Neural crest cell (in vitro differentiated cells): Measurements from ENCODE around the gene PFKL. TPM values are rescaled to one million over a fixed set of nuclear protein-coding genes. Genes with fewer than 3 reads are reported as not detected.

ENCODE experiments used
- DNase-seq: peaks from one replicate; pipeline ENCODE4 v3.0.0; 2021; ENCODE audit warnings: low read depth, mixed read lengths, low spot score
- H3K27ac Mint-ChIP-seq: one replicate; pipeline ENCODE4 v1.8.0; 2021; ENCODE audit warnings: mild to moderate bottlenecking, mixed read lengths; ENCODE audit not compliant: unreplicated experiment
- H3K27me3 Mint-ChIP-seq: 2 replicates; pipeline ENCODE4 v1.8.0; 2021; ENCODE audit warnings: low read depth, mild to moderate bottlenecking, mixed read lengths
- H3K36me3 Mint-ChIP-seq: 2 replicates; pipeline ENCODE4 v1.8.0; 2021; ENCODE audit warnings: low read depth, mild to moderate bottlenecking, mixed read lengths
- H3K4me1 Mint-ChIP-seq: 2 replicates; pipeline ENCODE4 v1.8.0; 2021; ENCODE audit warnings: mixed read lengths
- H3K4me3 Mint-ChIP-seq: one replicate; pipeline ENCODE4 v1.8.0; 2021; ENCODE audit warnings: mild to moderate bottlenecking, mixed read lengths
- H3K9me3 Mint-ChIP-seq: 2 replicates; pipeline ENCODE4 v1.8.0; 2021; ENCODE audit warnings: mixed read lengths
- total RNA-seq: library from RNA; stranded (reverse); gene quantifications from 2 replicates; pipeline ENCODE4 v1.2.1, GENCODE V29; 2021
- TF ChIP-seq, protein P1 (sequence below): fragments of 200-600 bp; sonication (generic); conservative IDR thresholded peaks from 2 replicates; pipeline ENCODE4 v1.5.0; 2021; ENCODE audit warnings: antibody characterized with exemption, mild to moderate bottlenecking

The PFKL gene
- total RNA-seq, 1 donor from 2014 or later = 96.1 TPM

GRCh38 chr21:44317871-44318270 is 18.0 kb downstream of the PFKL start:
- H3K9me3 Mint-ChIP-seq = no peaks in the 10 kb centered on the region
- H3K36me3 Mint-ChIP-seq = no peaks in the 10 kb centered on the region
- no peak overlapping the region for H3K4me3 Mint-ChIP-seq
- DNase-seq = no peak
- H3K4me1 Mint-ChIP-seq = no peaks in the 10 kb centered on the region
- no peaks in the 10 kb centered on the region for H3K27me3 Mint-ChIP-seq
- no peak overlapping the region for H3K27ac Mint-ChIP-seq
- TF ChIP-seq, protein P1, sequence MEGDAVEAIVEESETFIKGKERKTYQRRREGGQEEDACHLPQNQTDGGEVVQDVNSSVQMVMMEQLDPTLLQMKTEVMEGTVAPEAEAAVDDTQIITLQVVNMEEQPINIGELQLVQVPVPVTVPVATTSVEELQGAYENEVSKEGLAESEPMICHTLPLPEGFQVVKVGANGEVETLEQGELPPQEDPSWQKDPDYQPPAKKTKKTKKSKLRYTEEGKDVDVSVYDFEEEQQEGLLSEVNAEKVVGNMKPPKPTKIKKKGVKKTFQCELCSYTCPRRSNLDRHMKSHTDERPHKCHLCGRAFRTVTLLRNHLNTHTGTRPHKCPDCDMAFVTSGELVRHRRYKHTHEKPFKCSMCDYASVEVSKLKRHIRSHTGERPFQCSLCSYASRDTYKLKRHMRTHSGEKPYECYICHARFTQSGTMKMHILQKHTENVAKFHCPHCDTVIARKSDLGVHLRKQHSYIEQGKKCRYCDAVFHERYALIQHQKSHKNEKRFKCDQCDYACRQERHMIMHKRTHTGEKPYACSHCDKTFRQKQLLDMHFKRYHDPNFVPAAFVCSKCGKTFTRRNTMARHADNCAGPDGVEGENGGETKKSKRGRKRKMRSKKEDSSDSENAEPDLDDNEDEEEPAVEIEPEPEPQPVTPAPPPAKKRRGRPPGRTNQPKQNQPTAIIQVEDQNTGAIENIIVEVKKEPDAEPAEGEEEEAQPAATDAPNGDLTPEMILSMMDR = no peak

DNA sequence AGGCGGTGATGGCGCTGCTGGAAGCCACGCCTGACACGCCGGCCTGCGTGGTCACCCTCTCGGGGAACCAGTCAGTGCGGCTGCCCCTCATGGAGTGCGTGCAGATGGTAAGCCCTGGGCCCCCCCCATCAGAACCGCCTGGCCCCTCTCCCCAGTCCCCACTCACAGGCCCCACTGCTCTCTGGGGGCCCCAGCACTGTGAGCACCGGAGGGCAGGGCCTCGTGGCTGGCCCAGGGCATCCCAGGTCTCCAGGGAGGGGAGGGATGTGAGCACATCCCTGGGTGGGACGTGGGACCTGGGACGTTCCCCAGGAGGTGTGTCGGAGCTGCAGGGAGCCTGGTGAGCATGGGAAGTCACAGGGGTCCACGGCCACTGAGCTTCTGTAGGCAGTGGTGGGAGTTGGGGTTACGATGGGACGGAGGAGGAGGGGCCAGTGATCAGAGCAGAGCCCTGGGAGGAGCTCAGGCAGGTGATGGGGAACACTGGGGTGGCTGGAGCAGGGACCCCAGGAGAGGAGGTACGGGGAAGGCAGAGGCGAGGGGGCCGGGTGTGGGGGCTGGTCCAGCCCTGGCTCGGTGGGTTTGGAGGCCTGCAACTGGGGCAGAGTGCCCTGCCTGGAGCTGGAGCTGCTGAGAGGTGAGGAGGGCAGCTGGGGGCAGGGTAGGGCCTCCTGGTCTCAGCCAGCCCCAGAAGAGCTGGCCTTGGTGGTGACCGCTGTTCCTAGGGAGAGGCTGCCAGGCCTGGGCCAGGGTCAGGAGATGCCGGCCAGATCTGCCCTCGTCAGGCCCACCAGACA is 18.8 kb downstream of the PFKL start:
- DNase-seq = no peak
- no peaks in the 10 kb centered on the region for H3K4me1 Mint-ChIP-seq
- H3K36me3 Mint-ChIP-seq = no peaks in the 10 kb centered on the region
- H3K27me3 Mint-ChIP-seq = no peaks in the 10 kb centered on the region
- TF ChIP-seq, protein P1 = no peak
- no peaks in the 10 kb centered on the region for H3K9me3 Mint-ChIP-seq
- H3K27ac Mint-ChIP-seq = no peak overlapping the region
- no peak overlapping the region for H3K4me3 Mint-ChIP-seq

- Mint-ChIP-seq H3K36me3 (no peaks in the 10 kb centered on the region), H3K4me3 (no peak overlapping the region), H3K27ac (no peak overlapping the region), H3K4me1 (no peaks in the 10 kb centered on the region), H3K9me3 (no peaks in the 10 kb centered on the region), H3K27me3 (no peaks in the 10 kb centered on the region)
- TF ChIP-seq, protein P1 = no peak
- no peak for DNase-seq
These were observed 19.7 kb downstream of the PFKL start for GRCh38 chr21:44319407-44320065.

DNA sequence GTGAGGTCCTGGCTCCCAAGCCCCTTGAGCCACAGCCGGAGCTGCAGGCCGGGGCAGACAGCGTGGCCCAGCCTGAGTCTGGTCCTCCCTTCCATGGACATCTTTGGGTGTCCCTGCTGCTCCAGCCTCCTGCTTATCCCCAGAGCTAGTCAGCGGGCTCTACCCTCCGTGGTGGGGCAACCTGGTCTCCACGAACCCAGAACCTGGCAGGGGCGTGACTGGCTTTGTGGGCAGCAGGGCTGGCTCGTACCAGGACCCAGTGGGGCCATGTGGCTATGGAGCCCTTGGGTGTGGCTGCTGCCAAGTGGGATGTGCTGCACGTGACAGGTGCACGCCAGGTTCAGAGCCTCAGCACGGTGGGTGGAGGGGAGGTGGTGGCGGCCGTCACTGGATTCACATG is 21.0 kb downstream of the PFKL start:
- Mint-ChIP-seq H3K36me3 (no peaks in the 10 kb centered on the region), H3K9me3 (no peaks in the 10 kb centered on the region), H3K4me1 (no peaks in the 10 kb centered on the region), H3K4me3 (no peak overlapping the region), H3K27ac (no peak overlapping the region), H3K27me3 (no peaks in the 10 kb centered on the region)
- TF ChIP-seq, protein P1 = no peak
- no peak for DNase-seq

DNA sequence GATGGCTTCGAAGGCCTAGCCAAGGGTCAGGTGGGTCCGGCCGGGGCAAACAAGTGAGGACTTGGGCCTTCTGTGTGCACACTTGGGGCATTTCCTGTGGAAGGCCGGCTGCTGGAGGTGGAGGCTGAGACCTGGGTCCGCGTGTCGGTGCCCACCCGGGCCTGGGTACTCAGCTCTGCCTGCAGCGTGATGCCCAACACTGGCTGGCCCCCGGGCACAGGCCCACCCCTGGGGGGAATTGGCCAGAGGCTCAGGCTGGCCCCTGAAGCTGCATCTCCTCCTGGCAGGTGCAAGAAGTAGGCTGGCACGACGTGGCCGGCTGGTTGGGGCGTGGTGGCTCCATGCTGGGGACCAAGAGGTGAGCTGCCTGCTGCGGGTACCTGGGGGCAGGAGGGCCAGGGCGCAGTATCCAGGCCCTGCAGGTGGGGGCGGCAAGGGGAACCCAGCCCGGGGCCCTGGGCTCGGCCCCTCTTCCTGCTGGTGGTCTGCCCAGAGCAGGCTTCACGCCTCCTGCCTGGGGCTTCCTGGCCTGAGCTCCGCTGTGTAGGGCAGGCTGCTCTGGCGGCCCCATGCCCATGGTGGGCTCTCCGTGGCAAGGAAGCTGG is 22.1 kb downstream of the PFKL start:
- Mint-ChIP-seq H3K27me3 (no peaks in the 10 kb centered on the region), H3K4me1 (no peaks in the 10 kb centered on the region), H3K9me3 (no peaks in the 10 kb centered on the region), H3K36me3 (no peaks in the 10 kb centered on the region), H3K27ac (no peak overlapping the region), H3K4me3 (no peak overlapping the region)
- DNase-seq = no peak
- TF ChIP-seq, protein P1 = no peak
